A673 (cell line): ENCODE results near the gene GNPDA2. TPM values are rescaled to one million over a fixed set of nuclear protein-coding genes. Genes with fewer than 3 reads are reported as not detected.

Experiments
- BruUV-seq: library from RNA; stranded (reverse); fragments of 400-500 nt; replicated peaks from 2 replicates; lab custom pipeline; 2021; lab: Mats Ljungman, UMichigan
- CTCF ChIA-PET: fragments of 300-600 bp; sonication (Branson Sonifier 250); formaldehyde crosslinking; loops from one replicate; lab custom pipeline; 2022; ENCODE audit warnings: antibody characterized with exemption; lab: Charles Lee
- POLR2A ChIA-PET: fragments of 300-600 bp; sonication (Branson Sonifier 250); formaldehyde crosslinking; loops from one replicate; lab custom pipeline; 2022; ENCODE audit warnings: antibody characterized with exemption; ENCODE audit not compliant: low non-redundant PET; lab: Charles Lee
- DNase-seq: peaks from one replicate; pipeline ENCODE4 v3.0.0-alpha.2; 2015; ENCODE audit warnings: low spot score
- H3K27ac ChIP-seq: fragments of 200-600 bp; sonication (generic); 2 replicates; pipeline ENCODE4 v1.5.1; 2016; ENCODE audit warnings: mixed run types, low read depth, mild to moderate bottlenecking, mixed read lengths, antibody characterized with exemption, low read length; ENCODE audit not compliant: poor library complexity, severe bottlenecking
- H3K27me3 ChIP-seq: fragments of 200-600 bp; sonication (generic); replicated peaks from 2 replicates; pipeline ENCODE4 v1.6.1; 2017; ENCODE audit warnings: mixed run types, low read depth, mild to moderate bottlenecking, mixed read lengths, antibody characterized with exemption, low read length; ENCODE audit not compliant: insufficient read depth, poor library complexity
- H3K36me3 ChIP-seq: fragments of 200-600 bp; sonication (generic); 2 replicates; pipeline ENCODE4 v1.6.1; 2016; ENCODE audit warnings: mixed run types, mild to moderate bottlenecking, mixed read lengths, antibody characterized with exemption, low read length; ENCODE audit not compliant: insufficient read depth, poor library complexity, severe bottlenecking
- H3K4me1 ChIP-seq: fragments of 200-600 bp; sonication (generic); 2 replicates; pipeline ENCODE4 v1.6.1; 2017; ENCODE audit warnings: mixed run types, mild to moderate bottlenecking, mixed read lengths, antibody characterized with exemption, low read length; ENCODE audit not compliant: insufficient read depth, poor library complexity, severe bottlenecking
- H3K4me3 ChIP-seq: fragments of 200-600 bp; sonication (generic); 2 replicates; pipeline ENCODE4 v1.5.1; 2016; ENCODE audit warnings: low read depth, mixed run types, mild to moderate bottlenecking, mixed read lengths, low read length; ENCODE audit not compliant: poor library complexity, severe bottlenecking
- H3K9me3 ChIP-seq: fragments of 200-600 bp; sonication (generic); 2 replicates; pipeline ENCODE4 v1.6.1; 2016; ENCODE audit warnings: mixed run types, low read depth, mild to moderate bottlenecking, mixed read lengths, antibody characterized with exemption, low read length; ENCODE audit not compliant: poor library complexity, severe bottlenecking
- EZH2 ChIP-seq: fragments of 200-600 bp; sonication (generic); IDR thresholded peaks from 2 replicates; pipeline ENCODE4 v1.6.1; 2017; ENCODE audit warnings: borderline replicate concordance, low read depth, mild to moderate bottlenecking, mixed read lengths, antibody characterized with exemption, low read length; ENCODE audit not compliant: poor library complexity, severe bottlenecking
- intact Hi-C: fragments of 100-400 bp; cut with micrococcal nuclease; formaldehyde crosslinking; loops from one replicate; pipeline ENCODE4 v1.10.0; 2022; ENCODE audit not compliant: unreplicated experiment
- total RNA-seq: library from RNA; stranded (reverse); gene quantifications from 2 replicates; pipeline ENCODE4 v1.2.3, GENCODE V29; 2021
- TF ChIP-seq, protein P1 (sequence below): fragments of 300-800, 200-600 bp; sonication (generic); conservative IDR thresholded peaks from 2 replicates; pipeline ENCODE4 v1.5.1; 2017; ENCODE audit warnings: low read depth, mild to moderate bottlenecking, antibody characterized with exemption, low read length, moderate library complexity, mixed read lengths

The GNPDA2 gene
- total RNA-seq, 1 experiment from 2014 or later = 27.8 TPM

DNA sequence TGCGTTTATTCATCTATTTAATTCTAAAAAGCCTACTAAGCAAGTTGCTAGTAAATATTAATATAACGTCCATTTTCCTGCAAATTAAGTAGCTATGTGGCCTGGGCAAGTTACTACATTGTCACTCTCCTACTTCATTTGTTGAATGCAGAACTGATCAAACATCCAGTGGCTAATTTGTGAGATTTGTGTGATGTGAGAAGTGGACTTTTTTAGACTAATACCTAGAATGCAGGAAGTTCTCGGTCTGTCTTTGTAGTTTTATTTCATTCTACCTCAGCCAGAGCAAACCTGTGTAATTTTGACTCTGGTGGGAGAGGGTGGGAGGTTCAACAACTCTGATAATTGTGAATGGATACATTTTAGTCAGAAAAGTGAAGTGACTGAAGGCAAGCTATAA lies 47.3 kb downstream of the GNPDA2 start:
- no peaks in the 10 kb centered on the region for H3K27me3 ChIP-seq
- POLR2A ChIA-PET = no interaction called here
- BruUV-seq = no TSS peak
- peaks cover 26% of the 10 kb centered on the region for H3K36me3 ChIP-seq
- DNase-seq = no peak
- intact Hi-C loops = no loop called here
- CTCF ChIA-PET = no interaction called here
- no peaks in the 10 kb centered on the region for H3K9me3 ChIP-seq
- peaks cover 15% of the 10 kb centered on the region for H3K4me1 ChIP-seq
- peak overlapping the region; percentile 70 for H3K4me3 ChIP-seq
- peak overlapping the region; percentile 88 for H3K27ac ChIP-seq
- TF ChIP-seq, protein P1, sequence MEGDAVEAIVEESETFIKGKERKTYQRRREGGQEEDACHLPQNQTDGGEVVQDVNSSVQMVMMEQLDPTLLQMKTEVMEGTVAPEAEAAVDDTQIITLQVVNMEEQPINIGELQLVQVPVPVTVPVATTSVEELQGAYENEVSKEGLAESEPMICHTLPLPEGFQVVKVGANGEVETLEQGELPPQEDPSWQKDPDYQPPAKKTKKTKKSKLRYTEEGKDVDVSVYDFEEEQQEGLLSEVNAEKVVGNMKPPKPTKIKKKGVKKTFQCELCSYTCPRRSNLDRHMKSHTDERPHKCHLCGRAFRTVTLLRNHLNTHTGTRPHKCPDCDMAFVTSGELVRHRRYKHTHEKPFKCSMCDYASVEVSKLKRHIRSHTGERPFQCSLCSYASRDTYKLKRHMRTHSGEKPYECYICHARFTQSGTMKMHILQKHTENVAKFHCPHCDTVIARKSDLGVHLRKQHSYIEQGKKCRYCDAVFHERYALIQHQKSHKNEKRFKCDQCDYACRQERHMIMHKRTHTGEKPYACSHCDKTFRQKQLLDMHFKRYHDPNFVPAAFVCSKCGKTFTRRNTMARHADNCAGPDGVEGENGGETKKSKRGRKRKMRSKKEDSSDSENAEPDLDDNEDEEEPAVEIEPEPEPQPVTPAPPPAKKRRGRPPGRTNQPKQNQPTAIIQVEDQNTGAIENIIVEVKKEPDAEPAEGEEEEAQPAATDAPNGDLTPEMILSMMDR = no peak
- no peak for TF ChIP-seq EZH2

DNA sequence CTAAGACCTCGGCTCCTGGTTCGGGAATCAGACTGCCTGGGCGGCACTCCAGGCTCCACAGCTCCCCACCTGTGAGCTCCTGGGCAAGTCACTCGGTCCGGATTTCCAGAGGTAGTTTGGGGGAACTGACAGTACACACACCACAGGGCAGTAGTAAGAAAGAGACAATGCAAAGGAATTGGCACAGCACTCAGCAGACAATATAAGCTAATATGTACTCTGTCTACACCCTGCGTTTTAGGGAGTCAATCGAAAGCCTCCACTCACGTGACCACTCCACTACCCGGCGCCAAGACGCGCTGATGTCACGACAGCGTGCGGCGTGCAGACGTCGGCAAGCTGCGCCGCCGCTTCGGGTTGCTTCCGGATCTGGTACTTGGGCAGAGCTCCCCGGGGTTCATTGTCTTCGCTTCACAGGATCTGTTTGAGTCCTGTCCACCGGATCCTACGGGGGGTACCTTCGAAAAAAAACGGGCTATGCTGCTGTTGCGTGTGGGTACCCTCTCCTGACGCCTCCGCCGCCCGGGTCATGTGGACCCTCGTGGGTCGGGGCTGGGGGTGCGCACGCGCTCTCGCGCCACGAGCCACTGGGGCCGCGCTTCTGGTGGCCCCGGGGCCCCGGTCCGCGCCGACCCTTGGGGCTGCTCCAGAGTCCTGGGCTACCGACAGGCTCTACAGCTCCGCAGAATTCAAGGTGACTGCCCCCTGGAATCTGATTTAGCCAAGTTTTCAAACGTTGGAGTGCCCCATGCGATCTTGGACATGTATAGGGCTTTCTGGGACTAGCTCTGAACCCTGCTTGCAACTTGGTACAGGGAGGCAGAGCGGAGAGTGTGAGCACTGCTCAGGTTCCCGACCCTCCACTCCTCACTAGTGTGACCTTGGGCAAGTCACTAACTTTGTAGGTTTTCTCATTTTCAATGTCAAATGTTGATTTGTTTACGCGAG lies 48.0 kb downstream of the GNPDA2 start, which contains the start of gene GUF1:
TSS of gene GUF1 (plus strand) at position 327 of the 948 bp plus-strand sequence. CDS start at position 530, 203 bp downstream.
- Histone ChIP-seq H3K9me3 (no peaks in the 10 kb centered on the region), H3K4me1 (peaks cover 15% of the 10 kb centered on the region), H3K27me3 (no peaks in the 10 kb centered on the region), H3K36me3 (peaks cover 19% of the 10 kb centered on the region), H3K4me3 (peak within 1 kb of the TSS; percentile 70), H3K27ac (peak within 1 kb of the TSS; percentile 88)
- TF ChIP-seq, protein P1 = no peak
- no peak for TF ChIP-seq EZH2
- no TSS peak for BruUV-seq
- peak; percentile 95 for DNase-seq
- intact Hi-C loops = no loop called here
- ChIA-PET POLR2A (no interaction called here), CTCF (no interaction called here)

DNA sequence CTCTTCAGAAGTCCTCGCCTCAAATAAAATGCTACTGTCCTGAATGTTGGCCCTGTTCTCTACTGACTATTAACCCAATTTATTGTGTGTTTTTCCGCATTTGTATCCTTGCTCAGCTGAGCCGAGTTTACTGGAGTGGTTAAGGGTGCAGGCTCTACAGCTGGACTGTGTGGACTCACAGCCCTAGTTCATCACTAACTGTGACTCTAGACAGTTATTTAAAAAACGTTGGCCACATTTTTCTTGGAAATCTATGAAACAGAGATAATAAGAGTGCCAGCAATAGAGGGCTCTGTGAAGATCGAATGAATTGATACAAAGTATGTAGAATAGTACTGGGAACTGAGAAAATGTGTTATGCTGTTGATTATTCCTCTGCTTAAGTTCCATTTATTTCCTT lies 51.0 kb downstream of the GNPDA2 start:
- no TSS peak for BruUV-seq
- Histone ChIP-seq H3K27ac (no peak overlapping the region), H3K27me3 (no peaks in the 10 kb centered on the region), H3K9me3 (no peaks in the 10 kb centered on the region), H3K36me3 (no peaks in the 10 kb centered on the region), H3K4me3 (no peak overlapping the region), H3K4me1 (peaks cover 14% of the 10 kb centered on the region)
- DNase-seq = no peak
- ChIA-PET POLR2A (no interaction called here), CTCF (no interaction called here)
- TF ChIP-seq EZH2 = no peak
- TF ChIP-seq, protein P1 = no peak
- intact Hi-C loops = no loop called here
